Measurements from ENCODE around the gene ARHGEF25.
"Not testable (repeated sequence)": the region's sequence is repeated elsewhere in the genome, so short reads cannot be mapped to it uniquely, and the experiment has no call there.

GRCh38 chr12:57618431-57618830 lies 7.2 kb downstream of the ARHGEF25 start:
- not testable (repeated sequence) for TF ChIP-seq CTCF, POLR2A, EP300 (IDR thresholded peaks at IDR 0.05)

Measured in sigmoid colon (tissue), 4 donors.